ENCODE data around the gene NR2C2.

DNA sequence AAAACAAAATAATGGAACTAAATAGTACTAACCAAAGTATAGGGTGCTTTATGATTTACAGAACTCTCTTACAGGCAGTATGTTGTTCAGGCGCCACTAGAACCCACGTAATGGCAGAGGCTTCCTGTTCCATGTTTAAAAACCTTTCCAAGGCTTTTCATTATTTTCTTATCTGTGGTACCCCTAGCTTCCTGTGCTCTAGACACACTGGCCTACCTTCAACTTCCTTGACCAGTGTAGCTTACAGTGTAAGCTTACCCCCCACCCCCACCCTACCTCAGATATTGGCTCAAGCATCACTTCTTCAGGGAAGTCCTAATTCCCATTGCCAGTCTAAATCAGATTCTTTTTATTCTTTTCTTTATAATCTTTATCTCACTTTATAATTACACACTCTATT lies 2.9 kb downstream of the NR2C2 start:
- TF ChIP-seq GATA3 (IDR thresholded peaks at IDR 0.05; ENCODE audit: low read depth, low read length) (no peak), GATA2 (IDR thresholded peaks at IDR 0.05; ENCODE audit: low read depth, low read length) (no peak)

All from SH-SY5Y (cell line).